ENCODE results near the gene SH2D1B. TPM values are rescaled to one million over a fixed set of nuclear protein-coding genes. Genes with fewer than 3 reads are reported as not detected.

Gene SH2D1B
- total and polyA plus RNA-seq, 2 experiments from 2014 or later: not detected

- TF ChIP-seq ZNF462 (CRISPR knock-in tag; IDR thresholded peaks at IDR 0.05) (no peak), ZNF114 (CRISPR knock-in tag; IDR thresholded peaks at IDR 0.05) (no peak), STAT1 (IDR thresholded peaks at IDR 0.05; ENCODE audit: unreplicated experiment) (no peak), CREB1 (CRISPR knock-in tag; IDR thresholded peaks at IDR 0.05; ENCODE audit: low read depth) (no peak), ETS1 (IDR thresholded peaks at IDR 0.05) (no peak)
Measured at GRCh38 chr1:162385280-162385623, 26.7 kb downstream of the SH2D1B start (continued).

GRCh38 chr1:162384601-162385279, 27.2 kb downstream of the SH2D1B start:
- H4K20me1 ChIP-seq (replicated peaks; ENCODE audit: insufficient read depth): no peaks in the 10 kb centered on the region
- Mint-ChIP-seq H3K27ac (peak overlapping the region; percentile 79), H3K27me3 (ENCODE audit: insufficient read depth, low read depth, poor library complexity) (peaks cover 25% of the 10 kb centered on the region), H3K4me3 (no peak overlapping the region), H3K36me3 (ENCODE audit: low read depth) (peaks cover 26% of the 10 kb centered on the region), H3K4me1 (peaks cover 24% of the 10 kb centered on the region), H3K9me3 (no peaks in the 10 kb centered on the region)
- ATAC-seq (no peak), DNase-seq (ENCODE audit: low spot score) (no peak)
- H3K27ac ChIP-seq (ENCODE audit: low read depth): no peak overlapping the region
- H3F3A ChIP-seq (replicated peaks; ENCODE audit: low read depth): no peaks in the 10 kb centered on the region
- H3K4me1 ChIP-seq (ENCODE audit: insufficient read depth): no peaks in the 10 kb centered on the region
- no peak overlapping the region for H3K4me3 ChIP-seq
- H3K36me3 ChIP-seq (ENCODE audit: insufficient read depth): no peaks in the 10 kb centered on the region
- no peaks in the 10 kb centered on the region for H3K79me2 ChIP-seq (replicated peaks; ENCODE audit: insufficient read depth)
- H3K27me3 ChIP-seq (ENCODE audit: insufficient read depth): no peaks in the 10 kb centered on the region
- no peaks in the 10 kb centered on the region for H3K9me2 ChIP-seq (ENCODE audit: insufficient read depth)
- H3K4me2 ChIP-seq: no peak overlapping the region
- H2AFZ ChIP-seq: no peak overlapping the region
- TF ChIP-seq ZNF114 (CRISPR knock-in tag; IDR thresholded peaks at IDR 0.05) (no peak), EZH2 (IDR thresholded peaks at IDR 0.05; ENCODE audit: low read depth, unreplicated experiment) (no peak), CTCF (conservative IDR thresholded peaks at IDR 0.05; ENCODE audit: low read depth in 2 of 2) (no peak), ZNF331 (CRISPR knock-in tag; IDR thresholded peaks at IDR 0.05; ENCODE audit: low read depth) (no peak), CREB1 (CRISPR knock-in tag; IDR thresholded peaks at IDR 0.05; ENCODE audit: low read depth) (no peak), ETS1 (IDR thresholded peaks at IDR 0.05) (no peak)
